ENCODE data around the gene DYNC2LI1.

Gene DYNC2LI1

GRCh38 chr2:43727634-43728014 lies 46.2 kb upstream of the DYNC2LI1 start:
- TF ChIP-seq CTCF (conservative IDR thresholded peaks at IDR 0.05; ENCODE audit: low read depth, low read length), result no peak

GRCh38 chr2:43729491-43730174 lies 44.2 kb upstream of the DYNC2LI1 start:
- no peaks in the 10 kb centered on the region for H3K4me1 ChIP-seq (ENCODE audit: low read depth, poor library complexity, severe bottlenecking)
- H3K27me3 ChIP-seq (ENCODE audit: insufficient read depth, low read depth), result no peaks in the 10 kb centered on the region
- no peak for TF ChIP-seq CTCF (conservative IDR thresholded peaks at IDR 0.05; ENCODE audit: low read depth, low read length)
- no peak overlapping the region for H3K9ac ChIP-seq
- no peak overlapping the region for H3K4me3 ChIP-seq (IDR thresholded peaks at IDR 0.05; ENCODE audit: insufficient read depth, low read depth, low read length)
- H2AFZ ChIP-seq (ENCODE audit: low read depth), result no peak overlapping the region
- H4K20me1 ChIP-seq (ENCODE audit: insufficient read depth), result no peaks in the 10 kb centered on the region
- no peak overlapping the region for H3K4me2 ChIP-seq
- no peak overlapping the region for H3K27ac ChIP-seq
- no peaks in the 10 kb centered on the region for H3K36me3 ChIP-seq (ENCODE audit: insufficient read depth)
- H3K79me2 ChIP-seq (ENCODE audit: insufficient read depth, low read depth), result no peaks in the 10 kb centered on the region

More at GRCh38 chr2:43727634-43728014, 46.2 kb upstream of the DYNC2LI1 start:
- Histone ChIP-seq H3K27me3 (ENCODE audit: insufficient read depth, low read depth) (no peaks in the 10 kb centered on the region), H3K9ac (no peak overlapping the region), H4K20me1 (ENCODE audit: insufficient read depth) (no peaks in the 10 kb centered on the region), H2AFZ (ENCODE audit: low read depth) (no peak overlapping the region), H3K79me2 (ENCODE audit: insufficient read depth, low read depth) (no peaks in the 10 kb centered on the region), H3K4me3 (IDR thresholded peaks at IDR 0.05; ENCODE audit: insufficient read depth, low read depth, low read length) (no peak overlapping the region), H3K27ac (no peak overlapping the region), H3K4me2 (no peak overlapping the region), H3K4me1 (ENCODE audit: low read depth, poor library complexity, severe bottlenecking) (no peaks in the 10 kb centered on the region), H3K36me3 (ENCODE audit: insufficient read depth) (no peaks in the 10 kb centered on the region)

- Histone ChIP-seq H3K9ac (no peak overlapping the region), H3K4me1 (ENCODE audit: low read depth, poor library complexity, severe bottlenecking) (no peaks in the 10 kb centered on the region), H3K79me2 (ENCODE audit: insufficient read depth, low read depth) (no peaks in the 10 kb centered on the region), H3K27ac (no peak overlapping the region), H4K20me1 (ENCODE audit: insufficient read depth) (no peaks in the 10 kb centered on the region), H2AFZ (ENCODE audit: low read depth) (no peak overlapping the region), H3K4me2 (no peak overlapping the region), H3K4me3 (IDR thresholded peaks at IDR 0.05; ENCODE audit: insufficient read depth, low read depth, low read length) (no peak overlapping the region), H3K36me3 (ENCODE audit: insufficient read depth) (no peaks in the 10 kb centered on the region), H3K27me3 (ENCODE audit: insufficient read depth, low read depth) (no peaks in the 10 kb centered on the region)
- no peak for TF ChIP-seq CTCF (conservative IDR thresholded peaks at IDR 0.05; ENCODE audit: low read depth, low read length)
Observed at GRCh38 chr2:43731211-43731610, 42.6 kb upstream of the DYNC2LI1 start.

GRCh38 chr2:43736637-43737036 lies 37.2 kb upstream of the DYNC2LI1 start:
- Histone ChIP-seq H3K79me2 (ENCODE audit: insufficient read depth, low read depth) (no peaks in the 10 kb centered on the region), H3K27me3 (ENCODE audit: insufficient read depth, low read depth) (no peaks in the 10 kb centered on the region), H2AFZ (ENCODE audit: low read depth) (no peak overlapping the region), H4K20me1 (ENCODE audit: insufficient read depth) (no peaks in the 10 kb centered on the region), H3K4me3 (IDR thresholded peaks at IDR 0.05; ENCODE audit: insufficient read depth, low read depth, low read length) (no peak overlapping the region), H3K27ac (no peak overlapping the region), H3K36me3 (ENCODE audit: insufficient read depth) (no peaks in the 10 kb centered on the region), H3K9ac (no peak overlapping the region), H3K4me1 (ENCODE audit: low read depth, poor library complexity, severe bottlenecking) (no peaks in the 10 kb centered on the region), H3K4me2 (no peak overlapping the region)
- TF ChIP-seq CTCF (conservative IDR thresholded peaks at IDR 0.05; ENCODE audit: low read depth, low read length), result no peak

Data from KMS-11 (cell line).